NCI-H748 treated with DMSO at 0.1 percent for 48 hours (cell line): ENCODE data around the gene PKP2.

Source experiments
- DNase-seq: peaks from one replicate; lab custom pipeline; 2025; lab: John Stamatoyannopoulos, UW

The PKP2 gene

GRCh38 chr12:32754111-32754510, 142.5 kb downstream of the PKP2 start:
- no peak for DNase-seq

- no peak for DNase-seq
These were observed 143.0 kb downstream of the PKP2 start for GRCh38 chr12:32753605-32754004.

DNA sequence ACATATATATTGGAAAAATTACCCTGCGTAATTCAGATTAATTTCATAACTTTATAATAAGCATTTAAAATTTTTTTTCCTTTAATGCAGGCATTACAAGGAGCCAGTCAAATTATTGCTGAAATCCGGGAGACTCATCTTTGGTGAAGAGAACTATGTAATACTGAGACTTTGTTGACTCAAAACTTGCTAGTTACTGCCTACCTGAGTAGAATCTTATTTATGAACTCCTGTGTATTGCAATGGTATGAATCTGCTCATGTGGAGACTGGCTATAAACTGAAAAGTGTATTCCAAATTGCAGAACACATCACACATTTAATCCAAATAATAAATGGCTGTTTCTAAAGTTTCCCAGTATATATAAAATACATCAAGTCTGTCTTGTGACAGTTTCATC, 153.3 kb downstream of the PKP2 start:
- DNase-seq = no peak

GRCh38 chr12:32742133-32742532, 154.4 kb downstream of the PKP2 start:
- DNase-seq = no peak
